HepG2 (cell line): ENCODE measurements around the gene CCS. TPM values are rescaled to one million over a fixed set of nuclear protein-coding genes. Genes with fewer than 3 reads are reported as not detected.

Experiments used
- ATAC-seq: fragments of 200-7000 bp; cut with Tn5 transposase; 3 replicates; pipeline ENCODE4 v1.9.1; 2020; ENCODE audit warnings: mild to moderate bottlenecking, moderate library complexity
- BruUV-seq: library from RNA; stranded (reverse); fragments of 400-500 nt; replicated peaks from 2 replicates; lab custom pipeline; 2021; lab: Mats Ljungman, UMichigan
- CTCF ChIA-PET: fragments of 300-600 bp; formaldehyde crosslinking; extraction: SDS; loops from one replicate; lab custom pipeline; 2021; ENCODE audit warnings: low total read pairs, inconsistent platforms, low intra/inter-chr PET ratio; lab: Yijun Ruan, JAX
- POLR2A ChIA-PET: fragments of 350-600 bp; sonication (Branson Sonifier 250); formaldehyde crosslinking; loops from one replicate; lab custom pipeline; 2020; ENCODE audit warnings: antibody characterized with exemption, inconsistent platforms; lab: Yijun Ruan, JAX
- DNase-seq: peaks from one replicate; pipeline ENCODE4 v3.0.0-alpha.2; 2015; ENCODE audit warnings: low spot score
- FAIRE-seq: peaks from 3 replicates; lab custom pipeline; 2011; peaks lifted over from hg19 to GRCh38; lab: Jason Lieb, UNC
- H2AFZ ChIP-seq: one replicate; pipeline ENCODE4 v1.6.1; 2011; ENCODE audit warnings: low read length, inconsistent platforms
- H3K27ac ChIP-seq: fragments of 300-600 bp; 3 replicates; pipeline ENCODE4 v1.8.0; 2011; ENCODE audit warnings: mixed run types, mild to moderate bottlenecking, mixed read lengths, low read length, inconsistent platforms; ENCODE audit not compliant: insufficient read depth; ENCODE audit errors: extremely low read length
- H3K27me3 ChIP-seq, 2 experiments: fragments of 200-600 bp in 1 of 2; 2 replicates in 1 of 2; 3 replicates in 1 of 2; pipeline versions ENCODE4 v1.6.0 to v1.8.0; 2011; ENCODE audit warnings: low read length in 2 of 2, mild to moderate bottlenecking in 2 of 2, moderate library complexity in 2 of 2, inconsistent platforms in 1 of 2; ENCODE audit not compliant: insufficient read depth in 2 of 2, control insufficient read depth in 1 of 2
- H3K36me3 ChIP-seq, 2 experiments: fragments of 200-600 bp in 1 of 2; replicated peaks in 1 of 2; 2 replicates in 1 of 2; 3 replicates in 1 of 2; pipeline versions ENCODE4 v1.5.1 to v1.8.0; 2011; ENCODE audit warnings: low read length in 2 of 2, inconsistent platforms in 1 of 2; ENCODE audit not compliant: insufficient read depth in 2 of 2, control insufficient read depth in 1 of 2
- H3K4me1 ChIP-seq: 2 replicates; pipeline ENCODE4 v1.5.1; 2012; ENCODE audit warnings: low read length, inconsistent platforms; ENCODE audit not compliant: insufficient read depth
- H3K4me2 ChIP-seq: 2 replicates; pipeline ENCODE4 v1.6.0; 2011; ENCODE audit warnings: low read depth, low read length, inconsistent platforms
- H3K4me3 ChIP-seq, 3 experiments: fragments of 200-600 bp in 1 of 3; sonication (generic), shearing (Covaris generic) in 1 of 3; replicated peaks in 1 of 3; 2 replicates each; pipeline ENCODE4 v1.5.1; 2011 to 2016; ENCODE audit warnings: low read length in 3 of 3, inconsistent platforms in 2 of 3, low read depth in 2 of 3, mild to moderate bottlenecking in 2 of 3, control low read depth in 1 of 3, mixed read lengths in 1 of 3; ENCODE audit not compliant: insufficient read depth in 1 of 3
- H3K79me2 ChIP-seq: one replicate; pipeline ENCODE4 v1.6.1; 2011; ENCODE audit warnings: low read length, inconsistent platforms; ENCODE audit not compliant: insufficient read depth
- H3K9ac ChIP-seq: 2 replicates; pipeline ENCODE4 v1.6.0; 2011; ENCODE audit warnings: mild to moderate bottlenecking, low read depth, low read length, inconsistent platforms; ENCODE audit not compliant: insufficient read depth
- H3K9me3 ChIP-seq: 2 replicates; pipeline ENCODE4 v1.5.1; 2012; ENCODE audit warnings: mild to moderate bottlenecking, low read length
- H4K20me1 ChIP-seq: 2 replicates; pipeline ENCODE4 v1.6.0; 2011; ENCODE audit warnings: inconsistent platforms, mild to moderate bottlenecking, low read length, moderate library complexity; ENCODE audit not compliant: insufficient read depth
- CEBPG ChIP-seq: IDR thresholded peaks from 2 replicates; pipeline ENCODE4 v1.6.1; 2016
- MBNL3 ChIP-seq: fragments of 250-450 bp; sonication (Bioruptor Pico); conservative IDR thresholded peaks from 2 replicates; pipeline ENCODE4 v1.8.0; 2022; ENCODE audit warnings: mild to moderate bottlenecking, inconsistent platforms
- WGBS: methylation state at CpG from one replicate; pipeline ENCODE4 v1.1.6; 2017; ENCODE audit warnings: low lambda C conversion rate; 5-methylcytosine and 5-hydroxymethylcytosine counted together
- in situ Hi-C: cut with HindIII; loops from 2 replicates; pipeline ENCODE4 v1.10.0; 2017; ENCODE audit warnings: low pct_unique_long_range_greater_than_20kb; ENCODE audit not compliant: extremely low pct_ligation_motif_present
- intact Hi-C: fragments of 100-400 bp; cut with micrococcal nuclease; formaldehyde crosslinking; loops from one replicate; pipeline ENCODE4 v1.10.0; 2022; ENCODE audit not compliant: unreplicated experiment
- polyA plus RNA-seq, 8 experiments: library from polyadenylated mRNA; depleted of rRNA in 3 of 8; stranded (reverse) in 7 of 8; unstranded in 1 of 8; fragments of >200 nt; fragmentation: Illumina TruSeq in 4 of 8; extraction: Trizol in 4 of 8; gene quantifications; 2 replicates each; pipeline versions ENCODE4 v1.2.1 to v1.2.3, GENCODE V29; 2011 to 2016; ENCODE audit warnings: low read depth in 4 of 8, missing spikeins in 1 of 8, mixed read lengths in 1 of 8; ENCODE audit not compliant: insufficient read depth in 1 of 8
- total RNA-seq, 5 experiments: library from RNA; depleted of rRNA; stranded (reverse); fragments of >200 nt; fragmentation: Illumina TruSeq; extraction: Trizol; gene quantifications; 2 replicates each; pipeline ENCODE4 v1.2.3, GENCODE V29; 2016; ENCODE audit warnings: low read depth in 1 of 5
- TF ChIP-seq, protein P1 (sequence below): sonication (generic); formaldehyde crosslinking; IDR thresholded peaks from 2 replicates; pipeline ENCODE4 v1.9.0; 2021; ENCODE audit warnings: missing genetic modification reagents, mild to moderate bottlenecking, borderline replicate concordance
- TF ChIP-seq, protein P2 (sequence below): sonication (generic); formaldehyde crosslinking; IDR thresholded peaks from 2 replicates; pipeline ENCODE4 v1.4.0; 2020; ENCODE audit warnings: low read depth, missing genetic modification reagents
- TF ChIP-seq, protein P3 (sequence below): sonication (generic); formaldehyde crosslinking; IDR thresholded peaks from 2 replicates; pipeline ENCODE4 v1.5.0; 2020; ENCODE audit warnings: mild to moderate bottlenecking, missing genetic modification reagents
- TF ChIP-seq, protein P4 (sequence below): sonication (generic); formaldehyde crosslinking; IDR thresholded peaks from 2 replicates; pipeline ENCODE4 v1.4.0; 2020; ENCODE audit warnings: mild to moderate bottlenecking, missing genetic modification reagents, borderline replicate concordance
- TF ChIP-seq, protein P5 (sequence below): IDR thresholded peaks from 2 replicates; pipeline ENCODE4 v1.6.1; 2016; ENCODE audit warnings: control low read depth

The CCS gene
- total and polyA plus RNA-seq, 2 of the 13 experiments (the other 11 are each of a cell fraction or from before 2014, with no cell fraction given), result 25.4 to 44.6 TPM

DNA sequence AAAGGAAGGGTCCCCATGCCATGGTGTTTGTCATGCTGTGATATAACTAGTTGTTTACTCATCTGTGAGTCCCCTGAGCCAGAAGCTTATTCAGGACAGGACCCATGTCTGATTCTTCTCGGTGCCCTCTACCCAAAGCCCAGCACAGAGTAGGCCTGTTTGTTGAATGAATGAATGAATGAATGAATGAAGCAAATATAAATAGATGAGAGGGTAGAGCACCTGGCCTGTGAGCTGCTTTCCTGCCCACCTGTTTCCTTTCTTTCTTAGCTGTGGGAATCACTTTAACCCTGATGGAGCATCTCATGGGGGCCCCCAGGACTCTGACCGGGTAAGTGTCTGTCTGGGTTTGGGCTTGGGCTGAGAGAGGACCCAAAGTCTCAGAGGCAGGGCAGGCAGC lies 7.2 kb downstream of the CCS start (continued):
- TF ChIP-seq, protein P1, sequence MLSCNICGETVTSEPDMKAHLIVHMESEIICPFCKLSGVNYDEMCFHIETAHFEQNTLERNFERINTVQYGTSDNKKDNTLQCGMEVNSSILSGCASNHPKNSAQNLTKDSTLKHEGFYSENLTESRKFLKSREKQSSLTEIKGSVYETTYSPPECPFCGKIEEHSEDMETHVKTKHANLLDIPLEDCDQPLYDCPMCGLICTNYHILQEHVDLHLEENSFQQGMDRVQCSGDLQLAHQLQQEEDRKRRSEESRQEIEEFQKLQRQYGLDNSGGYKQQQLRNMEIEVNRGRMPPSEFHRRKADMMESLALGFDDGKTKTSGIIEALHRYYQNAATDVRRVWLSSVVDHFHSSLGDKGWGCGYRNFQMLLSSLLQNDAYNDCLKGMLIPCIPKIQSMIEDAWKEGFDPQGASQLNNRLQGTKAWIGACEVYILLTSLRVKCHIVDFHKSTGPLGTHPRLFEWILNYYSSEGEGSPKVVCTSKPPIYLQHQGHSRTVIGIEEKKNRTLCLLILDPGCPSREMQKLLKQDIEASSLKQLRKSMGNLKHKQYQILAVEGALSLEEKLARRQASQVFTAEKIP (CRISPR knock-in tag), result no peak
- TF ChIP-seq, all 625 proteins: peak for 0

DNA sequence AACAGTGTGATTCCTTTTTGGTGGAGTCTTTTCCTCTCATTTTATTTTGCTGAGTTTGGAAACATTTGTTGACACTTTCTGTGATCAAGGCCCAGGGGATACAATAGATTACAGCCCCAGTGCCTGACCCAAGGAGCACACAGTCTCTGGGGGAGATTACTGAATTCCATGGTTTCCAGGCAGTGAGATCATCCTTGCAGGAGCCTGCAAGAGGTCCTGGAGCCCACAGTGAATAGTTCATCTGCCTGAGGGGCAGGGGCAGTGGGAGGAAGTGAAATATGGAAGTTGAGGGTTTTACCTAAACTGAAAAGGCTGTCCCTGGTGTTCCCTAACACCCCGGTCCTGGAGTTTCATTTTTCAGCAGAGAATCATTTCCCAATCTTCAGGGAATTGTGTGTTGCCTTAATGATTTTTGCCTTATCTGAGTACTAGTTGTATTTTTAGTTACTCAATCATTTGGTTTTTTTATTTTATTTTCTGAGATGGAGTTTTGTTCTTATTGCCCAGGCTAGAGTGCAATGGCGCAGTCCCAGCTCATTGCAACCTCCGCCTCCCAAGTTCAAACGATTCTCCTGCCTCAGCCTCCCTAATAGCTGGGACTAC lies 7.7 kb downstream of the CCS start:
- Histone ChIP-seq H3K27ac (no peak overlapping the region), H4K20me1 (no peaks in the 10 kb centered on the region), H3K9me3 (no peaks in the 10 kb centered on the region), H3K36me3 (peaks cover 11 to 41% of the 10 kb centered on the region in 2 experiments), H2AFZ (no peak overlapping the region), H3K9ac (no peak overlapping the region), H3K4me3 (no peak overlapping the region), H3K27me3 (no peaks in the 10 kb centered on the region), H3K79me2 (no peaks in the 10 kb centered on the region), H3K4me2 (no peak overlapping the region), H3K4me1 (peaks cover 13% of the 10 kb centered on the region)
- ChIA-PET CTCF (no interaction called here), POLR2A (no interaction called here)
- in situ Hi-C loops, result no loop called here
- DNase-seq (no peak), FAIRE-seq (no peak), ATAC-seq (no peak)
- no TSS peak for BruUV-seq
- intact Hi-C loops, result no loop called here
- 96% methylated on average over 4 of the region's 4 CpGs for WGBS
- TF ChIP-seq, protein P2, sequence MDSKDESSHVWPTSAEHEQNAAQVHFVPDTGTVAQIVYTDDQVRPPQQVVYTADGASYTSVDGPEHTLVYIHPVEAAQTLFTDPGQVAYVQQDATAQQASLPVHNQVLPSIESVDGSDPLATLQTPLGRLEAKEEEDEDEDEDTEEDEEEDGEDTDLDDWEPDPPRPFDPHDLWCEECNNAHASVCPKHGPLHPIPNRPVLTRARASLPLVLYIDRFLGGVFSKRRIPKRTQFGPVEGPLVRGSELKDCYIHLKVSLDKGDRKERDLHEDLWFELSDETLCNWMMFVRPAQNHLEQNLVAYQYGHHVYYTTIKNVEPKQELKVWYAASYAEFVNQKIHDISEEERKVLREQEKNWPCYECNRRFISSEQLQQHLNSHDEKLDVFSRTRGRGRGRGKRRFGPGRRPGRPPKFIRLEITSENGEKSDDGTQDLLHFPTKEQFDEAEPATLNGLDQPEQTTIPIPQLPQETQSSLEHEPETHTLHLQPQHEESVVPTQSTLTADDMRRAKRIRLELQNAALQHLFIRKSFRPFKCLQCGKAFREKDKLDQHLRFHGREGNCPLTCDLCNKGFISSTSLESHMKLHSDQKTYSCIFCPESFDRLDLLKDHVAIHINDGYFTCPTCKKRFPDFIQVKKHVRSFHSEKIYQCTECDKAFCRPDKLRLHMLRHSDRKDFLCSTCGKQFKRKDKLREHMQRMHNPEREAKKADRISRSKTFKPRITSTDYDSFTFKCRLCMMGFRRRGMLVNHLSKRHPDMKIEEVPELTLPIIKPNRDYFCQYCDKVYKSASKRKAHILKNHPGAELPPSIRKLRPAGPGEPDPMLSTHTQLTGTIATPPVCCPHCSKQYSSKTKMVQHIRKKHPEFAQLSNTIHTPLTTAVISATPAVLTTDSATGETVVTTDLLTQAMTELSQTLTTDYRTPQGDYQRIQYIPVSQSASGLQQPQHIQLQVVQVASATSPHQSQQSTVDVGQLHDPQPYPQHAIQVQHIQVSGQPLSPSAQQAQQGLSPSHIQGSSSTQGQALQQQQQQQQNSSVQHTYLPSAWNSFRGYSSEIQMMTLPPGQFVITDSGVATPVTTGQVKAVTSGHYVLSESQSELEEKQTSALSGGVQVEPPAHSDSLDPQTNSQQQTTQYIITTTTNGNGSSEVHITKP (CRISPR knock-in tag), result no peak
- TF ChIP-seq MBNL3 (CRISPR knock-in tag) (no peak), CEBPG (CRISPR knock-in tag) (no peak)
- TF ChIP-seq, protein P3, sequence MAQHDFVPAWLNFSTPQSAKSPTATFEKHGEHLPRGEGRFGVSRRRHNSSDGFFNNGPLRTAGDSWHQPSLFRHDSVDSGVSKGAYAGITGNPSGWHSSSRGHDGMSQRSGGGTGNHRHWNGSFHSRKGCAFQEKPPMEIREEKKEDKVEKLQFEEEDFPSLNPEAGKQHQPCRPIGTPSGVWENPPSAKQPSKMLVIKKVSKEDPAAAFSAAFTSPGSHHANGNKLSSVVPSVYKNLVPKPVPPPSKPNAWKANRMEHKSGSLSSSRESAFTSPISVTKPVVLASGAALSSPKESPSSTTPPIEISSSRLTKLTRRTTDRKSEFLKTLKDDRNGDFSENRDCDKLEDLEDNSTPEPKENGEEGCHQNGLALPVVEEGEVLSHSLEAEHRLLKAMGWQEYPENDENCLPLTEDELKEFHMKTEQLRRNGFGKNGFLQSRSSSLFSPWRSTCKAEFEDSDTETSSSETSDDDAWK (CRISPR knock-in tag), result no peak
- TF ChIP-seq, protein P4, sequence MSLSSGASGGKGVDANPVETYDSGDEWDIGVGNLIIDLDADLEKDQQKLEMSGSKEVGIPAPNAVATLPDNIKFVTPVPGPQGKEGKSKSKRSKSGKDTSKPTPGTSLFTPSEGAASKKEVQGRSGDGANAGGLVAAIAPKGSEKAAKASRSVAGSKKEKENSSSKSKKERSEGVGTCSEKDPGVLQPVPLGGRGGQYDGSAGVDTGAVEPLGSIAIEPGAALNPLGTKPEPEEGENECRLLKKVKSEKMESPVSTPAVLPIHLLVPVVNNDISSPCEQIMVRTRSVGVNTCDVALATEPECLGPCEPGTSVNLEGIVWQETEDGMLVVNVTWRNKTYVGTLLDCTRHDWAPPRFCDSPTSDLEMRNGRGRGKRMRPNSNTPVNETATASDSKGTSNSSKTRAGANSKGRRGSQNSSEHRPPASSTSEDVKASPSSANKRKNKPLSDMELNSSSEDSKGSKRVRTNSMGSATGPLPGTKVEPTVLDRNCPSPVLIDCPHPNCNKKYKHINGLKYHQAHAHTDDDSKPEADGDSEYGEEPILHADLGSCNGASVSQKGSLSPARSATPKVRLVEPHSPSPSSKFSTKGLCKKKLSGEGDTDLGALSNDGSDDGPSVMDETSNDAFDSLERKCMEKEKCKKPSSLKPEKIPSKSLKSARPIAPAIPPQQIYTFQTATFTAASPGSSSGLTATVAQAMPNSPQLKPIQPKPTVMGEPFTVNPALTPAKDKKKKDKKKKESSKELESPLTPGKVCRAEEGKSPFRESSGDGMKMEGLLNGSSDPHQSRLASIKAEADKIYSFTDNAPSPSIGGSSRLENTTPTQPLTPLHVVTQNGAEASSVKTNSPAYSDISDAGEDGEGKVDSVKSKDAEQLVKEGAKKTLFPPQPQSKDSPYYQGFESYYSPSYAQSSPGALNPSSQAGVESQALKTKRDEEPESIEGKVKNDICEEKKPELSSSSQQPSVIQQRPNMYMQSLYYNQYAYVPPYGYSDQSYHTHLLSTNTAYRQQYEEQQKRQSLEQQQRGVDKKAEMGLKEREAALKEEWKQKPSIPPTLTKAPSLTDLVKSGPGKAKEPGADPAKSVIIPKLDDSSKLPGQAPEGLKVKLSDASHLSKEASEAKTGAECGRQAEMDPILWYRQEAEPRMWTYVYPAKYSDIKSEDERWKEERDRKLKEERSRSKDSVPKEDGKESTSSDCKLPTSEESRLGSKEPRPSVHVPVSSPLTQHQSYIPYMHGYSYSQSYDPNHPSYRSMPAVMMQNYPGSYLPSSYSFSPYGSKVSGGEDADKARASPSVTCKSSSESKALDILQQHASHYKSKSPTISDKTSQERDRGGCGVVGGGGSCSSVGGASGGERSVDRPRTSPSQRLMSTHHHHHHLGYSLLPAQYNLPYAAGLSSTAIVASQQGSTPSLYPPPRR (CRISPR knock-in tag), result no peak
- TF ChIP-seq, protein P5, sequence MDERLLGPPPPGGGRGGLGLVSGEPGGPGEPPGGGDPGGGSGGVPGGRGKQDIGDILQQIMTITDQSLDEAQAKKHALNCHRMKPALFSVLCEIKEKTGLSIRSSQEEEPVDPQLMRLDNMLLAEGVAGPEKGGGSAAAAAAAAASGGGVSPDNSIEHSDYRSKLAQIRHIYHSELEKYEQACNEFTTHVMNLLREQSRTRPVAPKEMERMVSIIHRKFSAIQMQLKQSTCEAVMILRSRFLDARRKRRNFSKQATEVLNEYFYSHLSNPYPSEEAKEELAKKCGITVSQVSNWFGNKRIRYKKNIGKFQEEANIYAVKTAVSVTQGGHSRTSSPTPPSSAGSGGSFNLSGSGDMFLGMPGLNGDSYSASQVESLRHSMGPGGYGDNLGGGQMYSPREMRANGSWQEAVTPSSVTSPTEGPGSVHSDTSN (CRISPR knock-in tag), result no peak
